Activated T-cell treated with anti-CD3 and anti-CD28 coated beads, Interleukin-2, amount 50 U/mL, for 24 hours (primary cell): ENCODE measurements around the gene PABPN1L.

Source experiments
- DNase-seq: peaks from one replicate; pipeline ENCODE4 v3.0.0-alpha.2; 2020
- H3K27ac Mint-ChIP-seq: 2 replicates; pipeline ENCODE4 v1.8.0; 2020; ENCODE audit warnings: mild to moderate bottlenecking, mixed read lengths
- H3K27me3 Mint-ChIP-seq: 2 replicates; pipeline ENCODE4 v1.8.0; 2020; ENCODE audit warnings: mixed read lengths
- H3K36me3 Mint-ChIP-seq: 2 replicates; pipeline ENCODE4 v1.8.0; 2020; ENCODE audit warnings: low read depth, mixed read lengths
- H3K4me1 Mint-ChIP-seq: 2 replicates; pipeline ENCODE4 v1.8.0; 2020; ENCODE audit warnings: low read depth, mixed read lengths
- H3K4me3 Mint-ChIP-seq: 2 replicates; pipeline ENCODE4 v1.8.0; 2020; ENCODE audit warnings: mild to moderate bottlenecking, moderate library complexity, mixed read lengths
- H3K9me3 Mint-ChIP-seq: 2 replicates; pipeline ENCODE4 v1.8.0; 2020; ENCODE audit warnings: mixed read lengths

The PABPN1L gene

DNA sequence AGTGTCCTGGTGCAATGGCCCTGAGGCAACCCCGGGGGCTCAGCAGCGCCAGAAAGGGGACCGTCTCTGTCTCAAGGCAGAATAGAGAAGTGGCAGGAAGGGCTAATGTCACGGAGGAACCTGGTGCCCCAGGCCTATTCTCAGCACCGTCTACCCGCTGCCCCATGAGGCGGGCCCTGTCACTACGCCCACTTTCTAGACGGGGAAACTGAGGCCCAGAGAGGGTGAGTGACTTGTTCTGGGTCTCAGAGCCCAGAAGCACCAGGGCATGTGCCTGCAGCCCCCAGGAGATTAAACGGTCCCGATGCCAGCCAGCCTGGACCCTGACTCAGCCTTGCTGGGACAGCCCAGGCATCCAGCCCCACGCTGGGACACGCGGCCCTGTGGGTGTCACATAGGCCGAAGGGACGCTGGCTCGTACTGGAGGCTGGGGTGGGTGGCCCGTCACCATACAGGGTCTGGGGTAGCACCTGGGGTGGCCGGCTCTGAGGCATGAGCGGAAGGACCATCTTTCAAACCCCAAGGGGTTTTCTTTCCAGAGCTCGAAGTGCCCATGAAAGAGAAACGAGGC, 40.2 kb upstream of the PABPN1L start:
- no peaks in the 10 kb centered on the region for H3K9me3 Mint-ChIP-seq

GRCh38 chr16:88906020-88906419, 39.6 kb upstream of the PABPN1L start:
- no peaks in the 10 kb centered on the region for H3K9me3 Mint-ChIP-seq
- H3K4me1 Mint-ChIP-seq = no peaks in the 10 kb centered on the region
- H3K27me3 Mint-ChIP-seq = no peaks in the 10 kb centered on the region
- no peak overlapping the region for H3K4me3 Mint-ChIP-seq
- DNase-seq = no peak
- no peaks in the 10 kb centered on the region for H3K36me3 Mint-ChIP-seq
- H3K27ac Mint-ChIP-seq = no peak overlapping the region

More for the DNA sequence above, 40.2 kb upstream of the PABPN1L start:
- Mint-ChIP-seq H3K4me3 (no peak overlapping the region), H3K27me3 (no peaks in the 10 kb centered on the region), H3K4me1 (no peaks in the 10 kb centered on the region), H3K36me3 (no peaks in the 10 kb centered on the region), H3K27ac (no peak overlapping the region)
- no peak for DNase-seq

- Mint-ChIP-seq H3K27me3 (no peaks in the 10 kb centered on the region), H3K9me3 (no peaks in the 10 kb centered on the region), H3K4me1 (no peaks in the 10 kb centered on the region), H3K36me3 (no peaks in the 10 kb centered on the region), H3K27ac (no peak overlapping the region), H3K4me3 (no peak overlapping the region)
- peak; percentile 37 for DNase-seq
Observed at GRCh38 chr16:88905563-88905962, 39.1 kb upstream of the PABPN1L start.

GRCh38 chr16:88904676-88905365, 38.4 kb upstream of the PABPN1L start:
- no peaks in the 10 kb centered on the region for H3K36me3 Mint-ChIP-seq
- H3K4me1 Mint-ChIP-seq = no peaks in the 10 kb centered on the region
- H3K27ac Mint-ChIP-seq = no peak overlapping the region
- H3K4me3 Mint-ChIP-seq = no peak overlapping the region
- H3K27me3 Mint-ChIP-seq = no peaks in the 10 kb centered on the region
- no peak for DNase-seq
- H3K9me3 Mint-ChIP-seq = no peaks in the 10 kb centered on the region

- H3K9me3 Mint-ChIP-seq = no peaks in the 10 kb centered on the region
- H3K27ac Mint-ChIP-seq = no peak overlapping the region
- no peaks in the 10 kb centered on the region for H3K27me3 Mint-ChIP-seq
- H3K36me3 Mint-ChIP-seq = no peaks in the 10 kb centered on the region
- no peak for DNase-seq
- no peaks in the 10 kb centered on the region for H3K4me1 Mint-ChIP-seq
- H3K4me3 Mint-ChIP-seq = no peak overlapping the region
Observed at GRCh38 chr16:88903267-88903666, 36.8 kb upstream of the PABPN1L start.

GRCh38 chr16:88902744-88903143, 36.3 kb upstream of the PABPN1L start:
- no peaks in the 10 kb centered on the region for H3K9me3 Mint-ChIP-seq
- H3K4me1 Mint-ChIP-seq = no peaks in the 10 kb centered on the region
- no peaks in the 10 kb centered on the region for H3K27me3 Mint-ChIP-seq
- H3K36me3 Mint-ChIP-seq = no peaks in the 10 kb centered on the region
- no peak for DNase-seq
- no peak overlapping the region for H3K4me3 Mint-ChIP-seq
- H3K27ac Mint-ChIP-seq = no peak overlapping the region

GRCh38 chr16:88901718-88902337, 35.4 kb upstream of the PABPN1L start:
- H3K4me3 Mint-ChIP-seq = no peak overlapping the region
- no peak overlapping the region for H3K27ac Mint-ChIP-seq
- no peaks in the 10 kb centered on the region for H3K9me3 Mint-ChIP-seq
- no peak for DNase-seq
- H3K27me3 Mint-ChIP-seq = no peaks in the 10 kb centered on the region
- H3K36me3 Mint-ChIP-seq = no peaks in the 10 kb centered on the region
- H3K4me1 Mint-ChIP-seq = no peaks in the 10 kb centered on the region

GRCh38 chr16:88900662-88901052, 34.2 kb upstream of the PABPN1L start:
- Mint-ChIP-seq H3K36me3 (no peaks in the 10 kb centered on the region), H3K27me3 (no peaks in the 10 kb centered on the region), H3K9me3 (no peaks in the 10 kb centered on the region), H3K4me1 (no peaks in the 10 kb centered on the region), H3K4me3 (no peak overlapping the region), H3K27ac (no peak overlapping the region)
- no peak for DNase-seq

- Mint-ChIP-seq H3K4me3 (no peak overlapping the region), H3K4me1 (no peaks in the 10 kb centered on the region), H3K9me3 (no peaks in the 10 kb centered on the region), H3K27ac (no peak overlapping the region), H3K27me3 (no peaks in the 10 kb centered on the region), H3K36me3 (no peaks in the 10 kb centered on the region)
- no peak for DNase-seq
Observed at GRCh38 chr16:88899901-88900661, 33.6 kb upstream of the PABPN1L start.

GRCh38 chr16:88897696-88898425, 31.4 kb upstream of the PABPN1L start:
- DNase-seq = no peak
- H3K36me3 Mint-ChIP-seq = no peaks in the 10 kb centered on the region
- H3K9me3 Mint-ChIP-seq = no peaks in the 10 kb centered on the region
- H3K4me1 Mint-ChIP-seq = no peaks in the 10 kb centered on the region
- no peak overlapping the region for H3K27ac Mint-ChIP-seq
- no peaks in the 10 kb centered on the region for H3K27me3 Mint-ChIP-seq
- no peak overlapping the region for H3K4me3 Mint-ChIP-seq

GRCh38 chr16:88896238-88897070, 30.0 kb upstream of the PABPN1L start:
- no peaks in the 10 kb centered on the region for H3K27me3 Mint-ChIP-seq
- no peaks in the 10 kb centered on the region for H3K36me3 Mint-ChIP-seq
- no peaks in the 10 kb centered on the region for H3K4me1 Mint-ChIP-seq
- H3K4me3 Mint-ChIP-seq = no peak overlapping the region
- no peak for DNase-seq
- H3K9me3 Mint-ChIP-seq = no peaks in the 10 kb centered on the region
- H3K27ac Mint-ChIP-seq = no peak overlapping the region

- no peaks in the 10 kb centered on the region for H3K27me3 Mint-ChIP-seq
- DNase-seq = no peak
- no peaks in the 10 kb centered on the region for H3K36me3 Mint-ChIP-seq
- no peaks in the 10 kb centered on the region for H3K4me1 Mint-ChIP-seq
- no peak overlapping the region for H3K4me3 Mint-ChIP-seq
- H3K9me3 Mint-ChIP-seq = no peaks in the 10 kb centered on the region
- H3K27ac Mint-ChIP-seq = no peak overlapping the region
Observed at GRCh38 chr16:88895335-88895734, 28.9 kb upstream of the PABPN1L start.

- Mint-ChIP-seq H3K4me1 (no peaks in the 10 kb centered on the region), H3K27me3 (no peaks in the 10 kb centered on the region), H3K27ac (no peak overlapping the region), H3K36me3 (no peaks in the 10 kb centered on the region), H3K4me3 (no peak overlapping the region), H3K9me3 (no peaks in the 10 kb centered on the region)
- DNase-seq = no peak
Observed at GRCh38 chr16:88894681-88895300, 28.3 kb upstream of the PABPN1L start.
